CD4-positive, alpha-beta T cell treated with Interferon gamma for 1 hour (primary cell): Measurements from ENCODE around the gene PLXNA2.
A peak's percentile ranks its signal among the peaks of the same experiment; 100 is the strongest.

ENCODE experiments used
- DNase-seq: peaks from one replicate; pipeline ENCODE4 v3.0.0-alpha.2; 2020

The PLXNA2 gene

GRCh38 chr1:208111646-208112190 lies 132.5 kb downstream of the PLXNA2 start:
- no peak for DNase-seq

GRCh38 chr1:208110296-208110695 lies 133.9 kb downstream of the PLXNA2 start:
- DNase-seq: no peak

- no peak for DNase-seq
Observed at GRCh38 chr1:208108646-208109330, 135.4 kb downstream of the PLXNA2 start.

- DNase-seq: no peak
Observed at GRCh38 chr1:208108213-208108608, 136.0 kb downstream of the PLXNA2 start.

GRCh38 chr1:208107425-208108212 lies 136.6 kb downstream of the PLXNA2 start:
- DNase-seq: no peak

- DNase-seq: no peak
Observed at GRCh38 chr1:208106218-208106617, 138.0 kb downstream of the PLXNA2 start.

- DNase-seq: no peak
Observed at GRCh38 chr1:208105756-208106155, 138.4 kb downstream of the PLXNA2 start.

- DNase-seq: no peak
Observed at GRCh38 chr1:208103597-208104513, 140.3 kb downstream of the PLXNA2 start.

- DNase-seq: no peak
Observed at GRCh38 chr1:208101661-208102431, 142.3 kb downstream of the PLXNA2 start.

GRCh38 chr1:208100906-208101305 lies 143.3 kb downstream of the PLXNA2 start:
- DNase-seq: no peak

- DNase-seq: no peak
Observed at GRCh38 chr1:208100106-208100505, 144.1 kb downstream of the PLXNA2 start.

- DNase-seq: no peak
Observed at GRCh38 chr1:208098773-208099172, 145.4 kb downstream of the PLXNA2 start.

GRCh38 chr1:208093754-208094719 lies 150.1 kb downstream of the PLXNA2 start:
- DNase-seq: peak; percentile 27

- DNase-seq: no peak
Observed at GRCh38 chr1:208093046-208093445, 151.1 kb downstream of the PLXNA2 start.

GRCh38 chr1:208090388-208091301 lies 153.5 kb downstream of the PLXNA2 start:
- no peak for DNase-seq

- DNase-seq: no peak
Observed at GRCh38 chr1:208089761-208090370, 154.3 kb downstream of the PLXNA2 start.

- no peak for DNase-seq
Observed at GRCh38 chr1:208089149-208089548, 155.0 kb downstream of the PLXNA2 start.

- DNase-seq: no peak
Observed at GRCh38 chr1:208088319-208088718, 155.9 kb downstream of the PLXNA2 start.
